ENCODE data around the gene SLC38A10.

The SLC38A10 gene

DNA sequence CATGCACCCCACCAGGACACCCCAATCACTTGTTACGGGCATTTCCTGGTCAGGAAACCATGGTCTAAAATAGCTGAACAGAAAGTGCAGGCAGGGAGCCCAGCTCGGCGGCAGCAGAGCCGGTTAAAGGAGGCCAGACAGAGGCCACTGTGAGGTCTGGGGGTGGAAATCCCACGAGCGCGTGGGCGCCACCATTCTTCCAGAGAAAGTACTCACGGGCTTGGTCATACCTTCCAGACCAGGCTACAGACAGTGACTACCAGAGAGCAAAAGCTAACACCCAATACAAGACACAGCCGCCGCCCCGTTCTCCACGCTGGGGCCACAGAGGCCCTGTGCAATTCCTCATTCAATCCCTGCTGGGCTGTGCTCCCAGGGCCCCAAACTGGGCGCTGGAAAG, 84.2 kb downstream of the SLC38A10 start:
- no peak overlapping the region for H3K27ac Mint-ChIP-seq
- H3K4me1 Mint-ChIP-seq (ENCODE audit: low read depth) = no peaks in the 10 kb centered on the region
- H3K4me3 Mint-ChIP-seq = no peak overlapping the region
- no peaks in the 10 kb centered on the region for H3K9me3 Mint-ChIP-seq
- no peaks in the 10 kb centered on the region for H3K27me3 Mint-ChIP-seq (ENCODE audit: low read depth)
- no peaks in the 10 kb centered on the region for H3K36me3 Mint-ChIP-seq (ENCODE audit: low read depth)

DNA sequence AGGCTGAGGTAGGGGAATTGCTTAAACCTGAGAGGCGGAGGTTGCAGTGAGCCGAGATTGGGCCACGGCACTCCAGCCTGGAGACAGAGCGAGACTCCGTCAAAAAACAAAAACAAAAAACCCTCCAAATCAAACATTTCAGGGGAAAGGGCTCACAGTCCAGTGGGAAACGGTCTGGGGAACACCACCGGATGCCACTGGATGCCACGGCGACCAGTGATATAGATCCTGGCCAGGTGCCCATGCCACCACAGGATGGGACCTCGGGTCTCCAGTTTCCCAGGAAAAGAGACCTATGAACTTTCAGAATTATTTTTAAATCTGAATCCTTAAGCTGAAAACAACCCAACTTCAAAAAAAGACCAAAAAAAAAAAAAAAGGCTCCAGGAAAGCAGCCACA, 84.6 kb downstream of the SLC38A10 start:
- H3K27ac Mint-ChIP-seq = no peak overlapping the region
- H3K27me3 Mint-ChIP-seq (ENCODE audit: low read depth) = no peaks in the 10 kb centered on the region
- H3K36me3 Mint-ChIP-seq (ENCODE audit: low read depth) = no peaks in the 10 kb centered on the region
- no peaks in the 10 kb centered on the region for H3K9me3 Mint-ChIP-seq
- H3K4me3 Mint-ChIP-seq = no peak overlapping the region
- H3K4me1 Mint-ChIP-seq (ENCODE audit: low read depth) = no peaks in the 10 kb centered on the region

DNA sequence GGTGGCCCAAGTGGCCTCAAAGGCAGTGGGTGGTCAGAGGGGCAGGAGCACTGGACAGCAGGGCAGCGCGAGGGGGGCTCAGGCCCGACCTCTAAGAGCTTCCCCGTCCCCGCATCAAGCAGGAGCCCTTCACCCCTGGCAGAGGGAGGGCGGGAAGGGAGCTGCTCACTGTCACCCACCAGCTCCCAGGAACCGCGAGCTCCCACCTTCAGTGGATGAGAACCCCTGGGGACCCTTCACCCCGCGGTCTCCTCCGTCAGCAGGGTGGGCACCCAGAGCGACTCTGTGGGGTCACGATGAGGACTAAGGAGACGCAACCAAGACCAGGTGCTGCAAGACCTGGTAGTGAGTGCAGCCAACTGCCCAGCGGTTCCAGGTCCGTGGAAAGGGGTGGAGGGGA, 86.0 kb downstream of the SLC38A10 start:
- H3K36me3 Mint-ChIP-seq (ENCODE audit: low read depth) = no peaks in the 10 kb centered on the region
- H3K27me3 Mint-ChIP-seq (ENCODE audit: low read depth) = no peaks in the 10 kb centered on the region
- no peaks in the 10 kb centered on the region for H3K4me1 Mint-ChIP-seq (ENCODE audit: low read depth)
- H3K9me3 Mint-ChIP-seq = no peaks in the 10 kb centered on the region
- H3K4me3 Mint-ChIP-seq = no peak overlapping the region
- H3K27ac Mint-ChIP-seq = no peak overlapping the region

DNA sequence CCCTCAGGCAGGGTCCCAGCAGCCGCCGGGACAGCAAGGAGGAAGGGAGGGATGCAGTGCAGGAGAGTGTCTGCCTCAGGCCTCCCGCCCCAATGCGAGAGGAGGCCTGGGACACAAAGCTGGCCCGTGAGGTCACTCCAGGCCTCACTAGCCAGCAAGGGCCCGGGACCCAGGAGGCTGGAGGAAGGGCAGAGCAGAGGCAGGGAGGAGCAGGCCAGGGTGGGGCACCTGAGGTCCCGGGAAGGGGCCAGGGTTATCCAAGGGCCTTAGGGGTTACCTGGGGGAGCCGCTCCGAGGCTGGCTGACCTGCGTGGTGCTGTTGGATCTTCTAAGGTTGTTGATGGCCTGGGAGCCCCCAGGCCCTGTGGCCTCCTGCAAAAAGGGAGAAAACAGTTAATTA, 86.5 kb downstream of the SLC38A10 start:
- H3K36me3 Mint-ChIP-seq (ENCODE audit: low read depth) = no peaks in the 10 kb centered on the region
- no peaks in the 10 kb centered on the region for H3K4me1 Mint-ChIP-seq (ENCODE audit: low read depth)
- no peaks in the 10 kb centered on the region for H3K27me3 Mint-ChIP-seq (ENCODE audit: low read depth)
- H3K27ac Mint-ChIP-seq = peak overlapping the region; percentile 15
- H3K4me3 Mint-ChIP-seq = no peak overlapping the region
- no peaks in the 10 kb centered on the region for H3K9me3 Mint-ChIP-seq

- Mint-ChIP-seq H3K27ac (peak overlapping the region; percentile 72), H3K4me1 (ENCODE audit: low read depth) (no peaks in the 10 kb centered on the region), H3K4me3 (no peak overlapping the region), H3K9me3 (no peaks in the 10 kb centered on the region), H3K27me3 (ENCODE audit: low read depth) (no peaks in the 10 kb centered on the region), H3K36me3 (ENCODE audit: low read depth) (no peaks in the 10 kb centered on the region)
These were observed 87.2 kb downstream of the SLC38A10 start for GRCh38 chr17:81207610-81208581.

- no peak overlapping the region for H3K27ac Mint-ChIP-seq
- no peaks in the 10 kb centered on the region for H3K27me3 Mint-ChIP-seq (ENCODE audit: low read depth)
- no peaks in the 10 kb centered on the region for H3K36me3 Mint-ChIP-seq (ENCODE audit: low read depth)
- no peak overlapping the region for H3K4me3 Mint-ChIP-seq
- H3K4me1 Mint-ChIP-seq (ENCODE audit: low read depth) = no peaks in the 10 kb centered on the region
- no peaks in the 10 kb centered on the region for H3K9me3 Mint-ChIP-seq
These were observed 88.5 kb downstream of the SLC38A10 start for GRCh38 chr17:81206657-81207056.

DNA sequence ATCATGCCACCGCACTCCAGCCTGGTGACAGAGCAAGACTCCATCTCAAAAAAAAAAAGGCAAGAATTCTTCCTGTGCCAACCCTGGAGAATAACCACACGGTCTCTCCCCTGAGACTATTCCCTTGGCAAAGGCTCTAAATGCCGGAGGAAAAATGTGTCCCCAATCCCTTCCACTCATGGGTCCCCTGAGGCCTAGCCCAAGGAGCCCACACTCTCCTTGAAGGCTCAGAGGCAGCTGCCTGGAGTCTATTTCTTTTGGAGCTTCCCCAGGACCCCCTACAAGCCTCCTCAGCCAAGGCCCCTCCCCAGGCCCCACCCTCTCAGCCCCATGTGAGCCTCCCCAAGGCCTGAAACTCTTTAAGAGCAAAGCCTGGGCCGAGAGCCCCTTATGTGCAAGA, 88.9 kb downstream of the SLC38A10 start:
- no peaks in the 10 kb centered on the region for H3K9me3 Mint-ChIP-seq
- H3K4me1 Mint-ChIP-seq (ENCODE audit: low read depth) = no peaks in the 10 kb centered on the region
- no peak overlapping the region for H3K27ac Mint-ChIP-seq
- no peaks in the 10 kb centered on the region for H3K36me3 Mint-ChIP-seq (ENCODE audit: low read depth)
- H3K27me3 Mint-ChIP-seq (ENCODE audit: low read depth) = no peaks in the 10 kb centered on the region
- H3K4me3 Mint-ChIP-seq = no peak overlapping the region

- no peaks in the 10 kb centered on the region for H3K4me1 Mint-ChIP-seq (ENCODE audit: low read depth)
- no peaks in the 10 kb centered on the region for H3K9me3 Mint-ChIP-seq
- no peaks in the 10 kb centered on the region for H3K27me3 Mint-ChIP-seq (ENCODE audit: low read depth)
- no peaks in the 10 kb centered on the region for H3K36me3 Mint-ChIP-seq (ENCODE audit: low read depth)
- H3K4me3 Mint-ChIP-seq = no peak overlapping the region
- H3K27ac Mint-ChIP-seq = no peak overlapping the region
These were observed 90.5 kb downstream of the SLC38A10 start for GRCh38 chr17:81204578-81204977.

DNA sequence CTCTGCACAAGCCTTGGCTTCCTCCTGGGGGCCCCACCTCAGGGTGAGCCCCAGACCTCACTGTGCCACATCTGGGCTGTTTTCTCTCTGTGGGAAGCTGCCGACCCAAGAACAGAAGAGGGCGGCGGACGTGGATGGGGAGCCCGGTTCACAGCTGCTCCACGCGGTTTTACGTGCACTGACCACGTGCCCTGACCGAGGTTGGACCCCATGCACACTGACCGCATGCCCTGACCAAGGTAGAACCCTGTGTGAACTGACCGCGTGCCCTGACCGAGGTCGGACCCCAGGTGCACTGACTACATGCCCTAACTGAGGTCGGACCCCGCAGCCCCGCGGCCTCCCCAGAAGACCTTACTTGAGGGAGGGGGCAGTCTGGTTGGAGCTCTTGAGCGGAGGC, 92.0 kb downstream of the SLC38A10 start:
- H3K4me1 Mint-ChIP-seq (ENCODE audit: low read depth) = no peaks in the 10 kb centered on the region
- H3K27ac Mint-ChIP-seq = no peak overlapping the region
- H3K9me3 Mint-ChIP-seq = no peaks in the 10 kb centered on the region
- no peak overlapping the region for H3K4me3 Mint-ChIP-seq
- no peaks in the 10 kb centered on the region for H3K36me3 Mint-ChIP-seq (ENCODE audit: low read depth)
- no peaks in the 10 kb centered on the region for H3K27me3 Mint-ChIP-seq (ENCODE audit: low read depth)

GRCh38 chr17:81202318-81202717, 92.8 kb downstream of the SLC38A10 start:
- Mint-ChIP-seq H3K27ac (no peak overlapping the region), H3K36me3 (ENCODE audit: low read depth) (no peaks in the 10 kb centered on the region), H3K4me3 (no peak overlapping the region), H3K27me3 (ENCODE audit: low read depth) (no peaks in the 10 kb centered on the region), H3K4me1 (ENCODE audit: low read depth) (no peaks in the 10 kb centered on the region), H3K9me3 (no peaks in the 10 kb centered on the region)

GRCh38 chr17:81200695-81201580, 94.2 kb downstream of the SLC38A10 start:
- Mint-ChIP-seq H3K9me3 (no peaks in the 10 kb centered on the region), H3K36me3 (ENCODE audit: low read depth) (no peaks in the 10 kb centered on the region), H3K27ac (no peak overlapping the region), H3K4me3 (no peak overlapping the region), H3K27me3 (ENCODE audit: low read depth) (no peaks in the 10 kb centered on the region), H3K4me1 (ENCODE audit: low read depth) (no peaks in the 10 kb centered on the region)

GRCh38 chr17:81200201-81200600, 94.9 kb downstream of the SLC38A10 start:
- H3K9me3 Mint-ChIP-seq = no peaks in the 10 kb centered on the region
- H3K27me3 Mint-ChIP-seq (ENCODE audit: low read depth) = no peaks in the 10 kb centered on the region
- no peaks in the 10 kb centered on the region for H3K4me1 Mint-ChIP-seq (ENCODE audit: low read depth)
- no peak overlapping the region for H3K4me3 Mint-ChIP-seq
- no peak overlapping the region for H3K27ac Mint-ChIP-seq
- H3K36me3 Mint-ChIP-seq (ENCODE audit: low read depth) = no peaks in the 10 kb centered on the region

GRCh38 chr17:81199482-81199830, 95.7 kb downstream of the SLC38A10 start:
- H3K36me3 Mint-ChIP-seq (ENCODE audit: low read depth) = no peaks in the 10 kb centered on the region
- no peak overlapping the region for H3K4me3 Mint-ChIP-seq
- H3K4me1 Mint-ChIP-seq (ENCODE audit: low read depth) = no peaks in the 10 kb centered on the region

DNA sequence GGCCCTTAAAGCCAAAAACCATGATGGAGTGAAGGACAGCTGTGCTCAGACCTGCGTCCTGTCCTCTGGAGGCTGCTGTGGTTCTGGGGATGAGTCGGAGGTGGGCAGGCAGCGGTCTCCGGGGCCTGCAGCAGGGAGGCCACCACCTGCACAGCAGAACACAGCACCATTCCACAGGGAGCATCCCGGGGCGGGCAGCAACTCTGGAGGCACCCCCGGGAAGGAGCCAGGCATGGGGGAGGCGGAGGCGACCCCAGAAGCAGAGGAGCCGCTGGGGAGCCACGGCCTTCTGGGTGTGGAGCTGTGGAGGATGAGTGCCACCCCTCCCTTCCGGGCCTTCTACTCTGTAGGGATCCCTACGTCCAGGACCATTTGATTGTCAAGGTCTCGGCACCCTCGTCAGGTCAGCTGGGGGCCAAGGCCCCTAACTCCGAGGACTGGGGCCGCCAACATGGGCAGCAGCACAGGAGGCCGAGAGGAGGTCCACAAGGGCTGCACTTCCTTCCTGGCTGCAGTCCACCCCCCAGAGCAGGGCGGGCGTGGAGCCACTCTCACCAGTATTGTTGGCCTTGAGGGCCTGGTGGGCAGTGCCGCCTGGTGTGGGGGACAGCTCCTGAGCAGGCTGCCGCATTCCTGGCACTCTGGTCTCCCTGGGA, 96.2 kb downstream of the SLC38A10 start:
- H3K36me3 Mint-ChIP-seq (ENCODE audit: low read depth) = no peaks in the 10 kb centered on the region
- no peaks in the 10 kb centered on the region for H3K4me1 Mint-ChIP-seq (ENCODE audit: low read depth)
- no peaks in the 10 kb centered on the region for H3K27me3 Mint-ChIP-seq (ENCODE audit: low read depth)
- no peaks in the 10 kb centered on the region for H3K9me3 Mint-ChIP-seq
- H3K27ac Mint-ChIP-seq = no peak overlapping the region
- no peak overlapping the region for H3K4me3 Mint-ChIP-seq

More at GRCh38 chr17:81199482-81199830, 95.7 kb downstream of the SLC38A10 start:
- Mint-ChIP-seq H3K27me3 (ENCODE audit: low read depth) (no peaks in the 10 kb centered on the region), H3K27ac (no peak overlapping the region), H3K9me3 (no peaks in the 10 kb centered on the region)

All from T-helper 1 cell treated with Interleukin-12 subunit alpha and Interleukin-12 subunit beta and Interleukin-4 antibody, amounts not matched to agents 30 μg/mL and 1 μg/mL, for 36 hours (primary cell).